Globus pallidus (tissue), 1 donor: ENCODE results near the gene TDRD9.
A peak's percentile ranks its signal among the peaks of the same experiment; 100 is the strongest.
"Not testable (repeated sequence)": the region's sequence is repeated elsewhere in the genome, so short reads cannot be mapped to it uniquely, and the experiment has no call there.

ENCODE experiments used
- DNase-seq: peaks from one replicate; pipeline ENCODE4 v3.0.0-alpha.2; 2015; ENCODE audit warnings: low spot score

The TDRD9 gene

GRCh38 chr14:103928011-103928890 lies at the start of gene TDRD9:
Gene TDRD9, plus strand, starts transcription at chr14:103928456. Its CDS starts 54 bp downstream, at chr14:103928510.
- no peak for DNase-seq

- DNase-seq = no peak
Measured at GRCh38 chr14:103879118-103879569, 49.1 kb upstream of the TDRD9 start.

- no peak for DNase-seq
Measured at GRCh38 chr14:103879570-103880347, 48.5 kb upstream of the TDRD9 start.

- peak; percentile 47 for DNase-seq
Measured at GRCh38 chr14:103880348-103881267, 47.6 kb upstream of the TDRD9 start.

GRCh38 chr14:103881268-103882201 lies 46.7 kb upstream of the TDRD9 start:
- no peak for DNase-seq

- no peak for DNase-seq
Measured at GRCh38 chr14:103882503-103883262, 45.6 kb upstream of the TDRD9 start.

- DNase-seq = no peak
Measured at GRCh38 chr14:103883263-103883523, 45.1 kb upstream of the TDRD9 start.

- no peak for DNase-seq
Measured at GRCh38 chr14:103884854-103885253, 43.4 kb upstream of the TDRD9 start.

GRCh38 chr14:103885509-103885932 lies 42.7 kb upstream of the TDRD9 start:
- no peak for DNase-seq

- DNase-seq = no peak
Measured at GRCh38 chr14:103886304-103887169, 41.7 kb upstream of the TDRD9 start.

GRCh38 chr14:103887170-103887501 lies 41.1 kb upstream of the TDRD9 start:
- no peak for DNase-seq

GRCh38 chr14:103887557-103888115 lies 40.6 kb upstream of the TDRD9 start:
- DNase-seq = no peak

- not testable (repeated sequence) for DNase-seq
Measured at GRCh38 chr14:103889002-103889312, 39.3 kb upstream of the TDRD9 start.

GRCh38 chr14:103889313-103890051 lies 38.8 kb upstream of the TDRD9 start:
- no peak for DNase-seq

GRCh38 chr14:103890052-103890371 lies 38.2 kb upstream of the TDRD9 start:
- DNase-seq = no peak

GRCh38 chr14:103890821-103891666 lies 37.2 kb upstream of the TDRD9 start:
- no peak for DNase-seq

- no peak for DNase-seq
Measured at GRCh38 chr14:103891667-103892215, 36.5 kb upstream of the TDRD9 start.
